HG03521 (cell line): ENCODE results near the gene GPSM3.
"Not testable (repeated sequence)": the region's sequence is repeated elsewhere in the genome, so short reads cannot be mapped to it uniquely, and the experiment has no call there.

Experiments used
- ATAC-seq: cut with Tn5 transposase; IDR thresholded peaks from one replicate; pipeline ENCODE4 v1.9.1; 2021; ENCODE audit warnings: mild to moderate bottlenecking, moderate library complexity; ENCODE audit not compliant: unreplicated experiment

Gene GPSM3

GRCh38 chr6:32188381-32189068, 3.9 kb downstream of the GPSM3 start:
- no peak for ATAC-seq

- ATAC-seq: not testable (repeated sequence)
Observed at GRCh38 chr6:32187725-32188380, 4.6 kb downstream of the GPSM3 start.

- ATAC-seq: no peak
Observed at GRCh38 chr6:32187009-32187709, 5.3 kb downstream of the GPSM3 start.

GRCh38 chr6:32186151-32186840, 6.1 kb downstream of the GPSM3 start:
- ATAC-seq: not testable (repeated sequence)

GRCh38 chr6:32185681-32186131, 6.7 kb downstream of the GPSM3 start:
- ATAC-seq: not testable (repeated sequence)

- no peak for ATAC-seq
Observed at GRCh38 chr6:32184084-32184640, 8.3 kb downstream of the GPSM3 start, which contains the start of gene AGER. Gene AGER, minus strand, starts transcription at chr6:32184253. Its CDS starts 31 bp downstream, at chr6:32184222.

GRCh38 chr6:32183483-32184083, 8.9 kb downstream of the GPSM3 start:
- no peak for ATAC-seq

GRCh38 chr6:32183030-32183429, 9.4 kb downstream of the GPSM3 start:
- no peak for ATAC-seq

- no peak for ATAC-seq
Observed at GRCh38 chr6:32182555-32182981, 9.9 kb downstream of the GPSM3 start.

- ATAC-seq: no peak
Observed at GRCh38 chr6:32181915-32182529, 10.4 kb downstream of the GPSM3 start.

GRCh38 chr6:32181148-32181702, 11.2 kb downstream of the GPSM3 start:
- no peak for ATAC-seq

GRCh38 chr6:32179766-32180405, 12.6 kb downstream of the GPSM3 start:
- no peak for ATAC-seq

GRCh38 chr6:32178547-32179440, 13.6 kb downstream of the GPSM3 start:
- ATAC-seq: no peak

- peak; percentile 76 for ATAC-seq
Observed at GRCh38 chr6:32177788-32178546, 14.5 kb downstream of the GPSM3 start, which contains the start of gene RNF5. Gene RNF5, plus strand, starts transcription at chr6:32178405. Its CDS starts 107 bp downstream, at chr6:32178512.

- ATAC-seq: no peak
Observed at GRCh38 chr6:32177183-32177787, 15.2 kb downstream of the GPSM3 start.

- no peak for ATAC-seq
Observed at GRCh38 chr6:32176476-32177182, 15.8 kb downstream of the GPSM3 start.
